ENCODE measurements around the gene ZNF865. TPM values are rescaled to one million over a fixed set of nuclear protein-coding genes. Genes with fewer than 3 reads are reported as not detected.

The ZNF865 gene
- total and polyA plus RNA-seq, 2 of the 8 experiments (the other 6 are each of a cell fraction or from before 2014, with no cell fraction given), result 3.5 to 13.6 TPM

DNA sequence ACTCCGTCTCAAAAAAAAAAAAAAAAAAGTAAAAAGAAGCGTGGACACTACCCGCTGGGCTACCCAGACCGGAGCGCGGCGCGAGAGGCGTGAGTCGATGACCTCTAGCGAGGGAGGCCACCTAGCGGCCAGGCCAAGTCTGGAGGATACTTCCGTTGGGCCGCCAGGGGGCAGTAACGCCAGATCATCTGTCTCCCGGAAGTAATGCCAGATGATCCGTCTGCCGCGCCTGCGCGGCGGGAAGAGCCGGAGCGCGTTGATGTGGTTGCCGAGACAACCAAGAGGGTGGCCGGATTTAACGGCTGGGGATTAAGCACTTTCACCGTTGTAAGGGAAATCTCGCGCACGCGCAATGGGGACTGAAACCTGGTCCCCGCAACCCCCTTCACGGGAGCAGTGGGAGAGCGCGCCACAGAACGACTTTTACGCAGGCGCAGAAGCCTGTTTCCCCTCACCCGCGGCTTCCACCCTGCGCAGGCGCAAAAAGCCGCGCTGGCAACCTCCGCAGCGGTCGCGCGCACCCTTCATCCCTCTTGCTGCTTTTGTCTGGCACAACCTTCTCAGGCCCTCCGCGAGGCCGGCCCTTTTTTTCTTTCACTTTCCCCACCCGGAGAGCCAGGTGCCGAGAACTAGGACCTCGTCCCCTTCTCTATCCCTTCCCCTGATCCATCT, 48.3 kb downstream of the ZNF865 start (continued):
- TF ChIP-seq BRCA1 (IDR thresholded peaks at IDR 0.05; ENCODE audit: low read depth, low read length) (no peak), HDAC2 (IDR thresholded peaks at IDR 0.05; ENCODE audit: borderline replicate concordance in 1 of 2, low read depth in 2 of 2, low read length in 2 of 2) (peak in 1 of 2 experiments; percentile 35; a peak in 1 of 4 replicates), SP2 (IDR thresholded peaks at IDR 0.05; ENCODE audit: low read length) (0 out of 2 replicates have a peak, but pooled peaks have one; percentile 10), SP1 (IDR thresholded peaks at IDR 0.05; ENCODE audit: low read depth, low read length) (0 out of 2 replicates have a peak, but pooled peaks have one; percentile 36), FOSL1 (IDR thresholded peaks at IDR 0.05; ENCODE audit: insufficient read depth, low read depth, low read length) (no peak), BACH1 (IDR thresholded peaks at IDR 0.05; ENCODE audit: low read length) (no peak), TBP (IDR thresholded peaks at IDR 0.05; ENCODE audit: low read depth, low read length) (peak; percentile 47; the same call in 1 of the 2 replicates), BCL11A (IDR thresholded peaks at IDR 0.05; ENCODE audit: low read depth in 2 of 2, low read length in 2 of 2) (no peak), SP4 (IDR thresholded peaks at IDR 0.05; ENCODE audit: low read length) (peak; percentile 72; the same call in 1 of the 2 replicates), SIRT6 (IDR thresholded peaks at IDR 0.05; ENCODE audit: low read length) (no peak), RNF2 (IDR thresholded peaks at IDR 0.05; ENCODE audit: borderline replicate concordance, low read depth, low read length, missing control alignments, poor library complexity, severe bottlenecking) (no peak), RXRA (IDR thresholded peaks at IDR 0.05; ENCODE audit: insufficient read depth, low read depth, low read length) (no peak), KDM1A (IDR thresholded peaks at IDR 0.05; ENCODE audit: borderline replicate concordance, low read length) (no peak), SAP30 (IDR thresholded peaks at IDR 0.05; ENCODE audit: insufficient read depth, insufficient replicate concordance, low read length) (no peak), POU5F1 (IDR thresholded peaks at IDR 0.05; ENCODE audit: low read depth, low read length) (no peak), NANOG (IDR thresholded peaks at IDR 0.05; ENCODE audit: insufficient read depth, low read depth, low read length, poor library complexity, severe bottlenecking) (no peak), CBX8 (IDR thresholded peaks at IDR 0.05; ENCODE audit: borderline replicate concordance, low read depth, low read length) (no peak), CREB1 (IDR thresholded peaks at IDR 0.05) (peak; percentile 70), KDM5A (IDR thresholded peaks at IDR 0.05; ENCODE audit: low read length) (no peak), CTBP2 (IDR thresholded peaks at IDR 0.05; ENCODE audit: borderline replicate concordance, insufficient read depth, insufficient read length, low read length) (no peak), TAF7 (optimal IDR thresholded peaks at IDR 0.05; ENCODE audit: borderline replicate concordance, low read depth, low read length) (no peak)
- TF ChIP-seq, protein P1, sequence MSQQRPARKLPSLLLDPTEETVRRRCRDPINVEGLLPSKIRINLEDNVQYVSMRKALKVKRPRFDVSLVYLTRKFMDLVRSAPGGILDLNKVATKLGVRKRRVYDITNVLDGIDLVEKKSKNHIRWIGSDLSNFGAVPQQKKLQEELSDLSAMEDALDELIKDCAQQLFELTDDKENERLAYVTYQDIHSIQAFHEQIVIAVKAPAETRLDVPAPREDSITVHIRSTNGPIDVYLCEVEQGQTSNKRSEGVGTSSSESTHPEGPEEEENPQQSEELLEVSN (IDR thresholded peaks at IDR 0.05), result no peak; the same call in 1 of the 2 replicates
- TF ChIP-seq, protein P2, sequence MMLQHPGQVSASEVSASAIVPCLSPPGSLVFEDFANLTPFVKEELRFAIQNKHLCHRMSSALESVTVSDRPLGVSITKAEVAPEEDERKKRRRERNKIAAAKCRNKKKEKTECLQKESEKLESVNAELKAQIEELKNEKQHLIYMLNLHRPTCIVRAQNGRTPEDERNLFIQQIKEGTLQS (IDR thresholded peaks at IDR 0.05; ENCODE audit: insufficient read depth, low read depth, low read length), result peak; percentile 87

Measured in H1 (cell line).